ENCODE results near the gene ZMYND8. TPM values are rescaled to one million over a fixed set of nuclear protein-coding genes. Genes with fewer than 3 reads are reported as not detected.

The ZMYND8 gene
- total and polyA plus RNA-seq, 2 of the 8 experiments (the other 6 are each of a cell fraction or from before 2014, with no cell fraction given): 50.5 to 163 TPM

DNA sequence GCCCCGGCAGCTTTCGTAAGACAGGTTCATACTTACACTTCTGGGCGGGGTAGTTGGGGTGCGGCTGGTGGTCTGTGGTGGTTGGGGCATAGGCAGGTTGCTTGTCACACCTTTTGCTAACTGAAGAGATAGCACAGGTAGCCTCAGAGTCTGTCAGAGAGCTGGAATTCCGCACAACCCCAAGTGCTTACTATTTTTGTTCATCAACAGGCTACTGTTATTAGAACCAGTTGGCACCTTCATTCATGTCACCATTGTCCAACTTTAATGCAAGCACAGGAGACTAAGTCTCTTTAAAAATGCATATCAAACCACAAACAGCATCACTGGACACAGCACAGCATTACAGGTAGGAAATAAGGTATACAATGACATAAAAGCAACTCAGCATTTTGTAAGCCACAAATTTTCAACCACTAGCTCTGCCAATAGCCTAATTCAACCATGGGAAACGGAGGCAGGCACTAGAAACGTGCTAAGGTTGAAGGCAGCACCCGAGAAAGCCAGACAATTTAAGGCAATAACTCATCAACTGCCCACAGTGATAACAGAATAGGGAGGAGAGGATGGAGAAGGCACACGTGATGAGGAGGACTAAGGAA is 143.8 kb downstream of the ZMYND8 start:
- no peak overlapping the region for H3K18ac ChIP-seq (ENCODE audit: extremely low read depth, low read length)
- peaks cover 20 to 91% (median 68%) of the 10 kb centered on the region in 4 experiments; a peak in 7 of 8 replicates for H3K36me3 ChIP-seq (ENCODE audit: control insufficient read depth in 2 of 4, insufficient read depth in 4 of 4, low read length in 3 of 4)
- H3K4me2 ChIP-seq (ENCODE audit: insufficient read depth in 1 of 2, low read depth in 2 of 2, low read length in 2 of 2): no peak overlapping the region
- FAIRE-seq (no peak), DNase-seq (ENCODE audit: low read depth in 1 of 2, low spot score in 2 of 2) (no peak)
- no peaks in the 10 kb centered on the region for H3K9me3 ChIP-seq (ENCODE audit: insufficient read depth in 2 of 2, low read depth in 1 of 2, low read length in 1 of 2)
- no peak overlapping the region for H2BK5ac ChIP-seq (ENCODE audit: low read depth, low read length)
- peaks cover 3 to 25% of the 10 kb centered on the region in 2 experiments; a peak in 2 of 4 replicates for H3K79me2 ChIP-seq (ENCODE audit: control insufficient read depth in 1 of 2, insufficient read depth in 2 of 2, low read length in 2 of 2)
- H2AFZ ChIP-seq (ENCODE audit: low read length): no peak overlapping the region
- no peak overlapping the region for H3K9ac ChIP-seq (replicated peaks in 1 of 4; ENCODE audit: extremely low read depth in 1 of 4, low read depth in 3 of 4, low read length in 3 of 4)
- H2BK12ac ChIP-seq (ENCODE audit: low read depth, low read length): no peak overlapping the region
- H4K5ac ChIP-seq (ENCODE audit: insufficient read length, low read depth, low read length): no peak overlapping the region
- H3K27me3 ChIP-seq (replicated peaks in 1 of 4; ENCODE audit: control insufficient read depth in 3 of 4, extremely low read depth in 1 of 4, insufficient read depth in 3 of 4, low read length in 3 of 4): no peaks in the 10 kb centered on the region
- no peak overlapping the region for H2BK20ac ChIP-seq (ENCODE audit: low read length)
- H2BK15ac ChIP-seq (ENCODE audit: low read length): no peak overlapping the region
- no peaks in the 10 kb centered on the region for H3K4me1 ChIP-seq (replicated peaks in 1 of 4; ENCODE audit: control insufficient read depth in 3 of 4, insufficient read depth in 4 of 4, low read length in 3 of 4)
- no peak overlapping the region for H3K4me3 ChIP-seq (ENCODE audit: extremely low read depth in 1 of 4, insufficient read depth in 2 of 4, low read depth in 3 of 4, low read length in 4 of 4)
- ChIA-PET POLR2A (ENCODE audit: partially characterized antibody) (interaction anchor here (1.4 kb wide), 1 partner anchor 62 kb away, joined by 4 read pairs; no protein-coding TSS in a partner anchor), CTCF (ENCODE audit: partially characterized antibody) (interaction anchor here (1.1 to 2.8 kb wide), 3 partner anchors 10 to 408 kb away, joined by 3 to 15 read pairs (median 4); no protein-coding TSS in a partner anchor)
- peaks cover 8% of the 10 kb centered on the region in 2 experiments for H4K20me1 ChIP-seq (replicated peaks in 1 of 2; ENCODE audit: control insufficient read depth in 1 of 2, insufficient read depth in 2 of 2, low read length in 2 of 2)
- no peak overlapping the region for H3K4ac ChIP-seq (replicated peaks; ENCODE audit: insufficient read length, low read depth, low read length)
- WGBS, 2 experiments (ENCODE audit: extremely low coverage in 1 of 2, insufficient coverage in 1 of 2, insufficient read length in 1 of 2, insufficient replicate concordance in 2 of 2, low coverage in 1 of 2, low lambda C conversion rate in 2 of 2, missing lambda C conversion rate in 1 of 2): 96% methylated on average over 9 of the region's 9 CpGs; no CpG with 5 or more reads in 1 of the 2 experiments
- H4K8ac ChIP-seq (ENCODE audit: extremely low read depth, insufficient read depth, low read length): no peak overlapping the region
- H3K79me1 ChIP-seq (ENCODE audit: low read depth, low read length): peaks cover 7% of the 10 kb centered on the region; the same call in 1 of the 2 replicates
- H3K14ac ChIP-seq (ENCODE audit: insufficient read length): no peak overlapping the region
- no peak overlapping the region for H3K56ac ChIP-seq (replicated peaks; ENCODE audit: insufficient read length, low read depth, low read length)
- H3K27ac ChIP-seq (ENCODE audit: low read depth, low read length): no peak overlapping the region
- no peak overlapping the region for H2BK120ac ChIP-seq (replicated peaks; ENCODE audit: low read depth, low read length)
- no peak overlapping the region for H2AK5ac ChIP-seq (ENCODE audit: low read depth, low read length)
- H3K23ac ChIP-seq (ENCODE audit: insufficient read length): no peak overlapping the region
- no peak overlapping the region for H4K91ac ChIP-seq (replicated peaks; ENCODE audit: insufficient read length, low read length)
- H3K23me2 ChIP-seq (ENCODE audit: low read depth, low read length): no peaks in the 10 kb centered on the region
- TF ChIP-seq CBX5 (IDR thresholded peaks at IDR 0.05; ENCODE audit: low read depth, low read length): no peak
- no peak for TF ChIP-seq RNF2 (IDR thresholded peaks at IDR 0.05; ENCODE audit: borderline replicate concordance, low read depth, low read length, missing control alignments, poor library complexity, severe bottlenecking)
- no peak for TF ChIP-seq KDM5A (IDR thresholded peaks at IDR 0.05; ENCODE audit: low read length)
- TF ChIP-seq POU5F1 (IDR thresholded peaks at IDR 0.05; ENCODE audit: low read depth, low read length): no peak
- TF ChIP-seq TAF7 (optimal IDR thresholded peaks at IDR 0.05; ENCODE audit: borderline replicate concordance, low read depth, low read length): no peak
- TF ChIP-seq SRF (IDR thresholded peaks at IDR 0.05; ENCODE audit: low read depth, low read length): no peak
- TF ChIP-seq EP300 (IDR thresholded peaks at IDR 0.05; ENCODE audit: borderline replicate concordance in 1 of 2, low read depth in 2 of 2, low read length in 2 of 2): no peak
- TF ChIP-seq KDM4A (IDR thresholded peaks at IDR 0.05; ENCODE audit: low read depth, low read length, severe bottlenecking): no peak
- no peak for TF ChIP-seq GABPA (IDR thresholded peaks at IDR 0.05; ENCODE audit: borderline replicate concordance, insufficient read depth, low read length)
- TF ChIP-seq CBX8 (IDR thresholded peaks at IDR 0.05; ENCODE audit: borderline replicate concordance, low read depth, low read length): no peak
- TF ChIP-seq BCL11A (IDR thresholded peaks at IDR 0.05; ENCODE audit: low read depth in 2 of 2, low read length in 2 of 2): no peak
- TF ChIP-seq RBBP5 (IDR thresholded peaks at IDR 0.05; ENCODE audit: borderline replicate concordance, low read depth, low read length): no peak

Measured in H1 (cell line).